Right lobe of liver (tissue), 6 donors: Measurements from ENCODE around the gene CLOCK. TPM values are rescaled to one million over a fixed set of nuclear protein-coding genes. Genes with fewer than 3 reads are reported as not detected.
A peak's percentile ranks its signal among the peaks of the same experiment; 100 is the strongest.

Source experiments
- ATAC-seq, 4 donors: fragments of 200-7000 bp; cut with Tn5 transposase; one replicate each; pipeline ENCODE4 v1.9.1; 2020; ENCODE audit warnings: mild to moderate bottlenecking in 4 of 4, moderate library complexity in 4 of 4
- DNase-seq, 3 donors: peaks; one replicate each; pipeline ENCODE4 v3.0.0-alpha.2; 2020
- H3K27ac ChIP-seq, 3 donors: fragments of 200-600 bp; one replicate each; pipeline ENCODE4 v1.8.0; 2022
- H3K27me3 ChIP-seq, 2 donors: fragments of 200-600 bp; one replicate each; pipeline ENCODE4 v1.8.0; 2022
- H3K36me3 ChIP-seq, 4 donors: fragments of 200-600 bp; sonication (generic) in 1 of 4; one replicate each; pipeline versions ENCODE4 v1.5.1 to v1.8.0; 2017 to 2022; ENCODE audit warnings: control low read depth in 1 of 4
- H3K4me1 ChIP-seq, 4 donors: fragments of 200-600 bp; sonication (generic) in 1 of 4; one replicate each; pipeline versions ENCODE4 v1.5.1 to v1.8.0; 2017 to 2022; ENCODE audit warnings: control low read depth in 1 of 4
- H3K4me3 ChIP-seq, 3 donors: fragments of 200-600 bp; one replicate each; pipeline ENCODE4 v1.8.0; 2022
- H3K9me3 ChIP-seq, 4 donors: fragments of 200-600 bp; sonication (generic) in 1 of 4; one replicate each; pipeline versions ENCODE4 v1.5.1 to v1.8.0; 2017 to 2022; ENCODE audit warnings: control low read depth in 1 of 4
- CTCF ChIP-seq, 4 donors: fragments of 200-600 bp in 3 of 4; fragments of 450-650 bp in 1 of 4; IDR thresholded peaks; one replicate each; pipeline versions ENCODE4 v1.5.1 to v1.8.0; 2016 to 2022; ENCODE audit warnings: antibody characterized with exemption in 4 of 4, mild to moderate bottlenecking in 2 of 4
- POLR2A ChIP-seq: fragments of 450-650 bp; IDR thresholded peaks from one replicate; pipeline ENCODE4 v1.6.1; 2017; ENCODE audit warnings: antibody characterized with exemption, mild to moderate bottlenecking
- WGBS: methylation state at CpG from one replicate; pipeline ENCODE4 v1.1.6; 2018; ENCODE audit warnings: low coverage, low lambda C conversion rate; ENCODE audit not compliant: insufficient coverage; ENCODE audit errors: missing lambda C conversion rate; 5-methylcytosine and 5-hydroxymethylcytosine counted together
- intact Hi-C, 2 donors: fragments of 100-400 bp; cut with DNase I; formaldehyde crosslinking; loops; one replicate each; pipeline versions ENCODE4 v1.11.2 to v1.14.1; 2022
- total RNA-seq, 6 experiments: library from RNA; depleted of rRNA in 2 of 6; stranded (reverse); fragments of >200 nt in 2 of 6; fragmentation: NEBNext Ultra II Directional in 3 of 6; extraction: Animal tissue kit (Norgen Biotek cat#: 25700) in 3 of 6; gene quantifications; one replicate each; pipeline versions ENCODE4 v1.1.0 to v1.2.4, GENCODE V29; 2016 to 2023
- donor health status: DM: no; HTN: yes; CAD: no.
- donor health status: DM: no; HTN: no; CAD: no.
- donor health status: DM: no; HTN: no; CAD: no.
- donor health status: DM: no; HTN: yes; CAD: no.
- donor health status: DM: no; HTN: yes; CAD: no.

The CLOCK gene
- total RNA-seq, 6 experiments from 2014 or later = 11.1 to 17.3 (median 12.9) TPM

GRCh38 chr4:55398966-55399365 is 147.7 kb downstream of the CLOCK start:
- no peak for ATAC-seq
- no peak overlapping the region for H3K4me3 ChIP-seq
- no peak for DNase-seq
- TF ChIP-seq CTCF (IDR thresholded peaks at IDR 0.05) (no peak), POLR2A (no peak)
- no peak overlapping the region for H3K27ac ChIP-seq
- WGBS = 51% methylated on average over 3 of the region's 3 CpGs
- H3K9me3 ChIP-seq = no peaks in the 10 kb centered on the region
- H3K4me1 ChIP-seq = peaks cover 0 to 23% (median 0%) of the 10 kb centered on the region in 4 donors
- intact Hi-C loops = no loop called here
- peaks cover 0 to 7% (median 0%) of the 10 kb centered on the region in 4 donors for H3K36me3 ChIP-seq
- no peaks in the 10 kb centered on the region for H3K27me3 ChIP-seq

- peaks cover 0 to 23% (median 0%) of the 10 kb centered on the region in 4 donors for H3K4me1 ChIP-seq
- peaks cover 0 to 4% (median 0%) of the 10 kb centered on the region in 4 donors for H3K36me3 ChIP-seq
- peak overlapping the region in 2 of 3 donors; percentile 88 to 98 for H3K4me3 ChIP-seq
- no peaks in the 10 kb centered on the region for H3K9me3 ChIP-seq
- H3K27ac ChIP-seq = peak overlapping the region in 2 of 3 donors; percentile 94 to 97
- DNase-seq (no peak), ATAC-seq (no peak)
- no peaks in the 10 kb centered on the region for H3K27me3 ChIP-seq
- TF ChIP-seq POLR2A (no peak), CTCF (IDR thresholded peaks at IDR 0.05) (no peak)
- 64% methylated on average over 1 of the region's 1 CpG for WGBS
- intact Hi-C loops = no loop called here
Observed at GRCh38 chr4:55398461-55398860, 148.2 kb downstream of the CLOCK start.

- no peaks in the 10 kb centered on the region for H3K9me3 ChIP-seq
- intact Hi-C loops = no loop called here
- H3K27me3 ChIP-seq = no peaks in the 10 kb centered on the region
- TF ChIP-seq CTCF (IDR thresholded peaks at IDR 0.05) (no peak), POLR2A (no peak)
- DNase-seq (no peak), ATAC-seq (peak in 1 of 4 donors; percentile 10)
- H3K36me3 ChIP-seq = peaks cover 0 to 3% (median 0%) of the 10 kb centered on the region in 4 donors
- WGBS = 46% methylated on average over 15 of the region's 15 CpGs
- H3K4me3 ChIP-seq = peak overlapping the region; percentile 84 to 98 (median 88)
- H3K27ac ChIP-seq = peak overlapping the region; percentile 88 to 97 (median 94)
- H3K4me1 ChIP-seq = peaks cover 0 to 23% (median 0%) of the 10 kb centered on the region in 4 donors
Observed at GRCh38 chr4:55397520-55398321, 149.0 kb downstream of the CLOCK start.

GRCh38 chr4:55397126-55397436 is 149.6 kb downstream of the CLOCK start:
- H3K4me1 ChIP-seq = peaks cover 0 to 23% (median 0%) of the 10 kb centered on the region in 4 donors
- DNase-seq (no peak), ATAC-seq (no peak)
- no peaks in the 10 kb centered on the region for H3K9me3 ChIP-seq
- H3K27me3 ChIP-seq = no peaks in the 10 kb centered on the region
- peak overlapping the region; percentile 88 to 97 (median 94) for H3K27ac ChIP-seq
- intact Hi-C loops = no loop called here
- peaks cover 0 to 3% (median 0%) of the 10 kb centered on the region in 4 donors for H3K36me3 ChIP-seq
- 20% methylated on average over 7 of the region's 7 CpGs for WGBS
- peak overlapping the region; percentile 84 to 98 (median 88) for H3K4me3 ChIP-seq
- TF ChIP-seq POLR2A (no peak), CTCF (IDR thresholded peaks at IDR 0.05) (no peak)
